ENCODE measurements around the gene GNG14. TPM values are rescaled to one million over a fixed set of nuclear protein-coding genes. Genes with fewer than 3 reads are reported as not detected.

GNG14 gene
- total and polyA plus RNA-seq, 2 of the 13 experiments (the other 11 are each of a cell fraction or from before 2014, with no cell fraction given), result not detected

GRCh38 chr19:12705169-12705568 lies 17.4 kb downstream of the GNG14 start:
- H3K4me2 ChIP-seq (ENCODE audit: low read depth, low read length), result no peak overlapping the region
- ATAC-seq (no peak), FAIRE-seq (no peak), DNase-seq (ENCODE audit: low spot score) (no peak)
- no TSS peak for BruUV-seq (replicated peaks)
- H3K4me3 ChIP-seq (replicated peaks in 1 of 3; ENCODE audit: insufficient read depth in 1 of 3, low read depth in 2 of 3, low read length in 3 of 3), result no peak overlapping the region
- peaks cover 44 to 77% of the 10 kb centered on the region in 2 experiments for H3K36me3 ChIP-seq (replicated peaks in 1 of 2; ENCODE audit: control insufficient read depth in 1 of 2, insufficient read depth in 2 of 2, low read length in 2 of 2)
- no peaks in the 10 kb centered on the region for H3K79me2 ChIP-seq (ENCODE audit: insufficient read depth, low read length)
- POLR2A ChIA-PET, result no interaction called here
- no peaks in the 10 kb centered on the region for H3K27me3 ChIP-seq (ENCODE audit: control insufficient read depth in 1 of 2, insufficient read depth in 2 of 2, low read length in 2 of 2)
- H3K9ac ChIP-seq (ENCODE audit: insufficient read depth, low read depth, low read length), result no peak overlapping the region
- H4K20me1 ChIP-seq (ENCODE audit: insufficient read depth, low read length), result no peaks in the 10 kb centered on the region
- no peaks in the 10 kb centered on the region for H3K4me1 ChIP-seq (ENCODE audit: insufficient read depth, low read length)
- 98% methylated on average over 4 of the region's 13 CpGs for WGBS (ENCODE audit: low lambda C conversion rate)
- TF ChIP-seq PHF8 (CRISPR knock-in tag; IDR thresholded peaks at IDR 0.05) (no peak), ZSCAN31 (CRISPR knock-in tag; IDR thresholded peaks at IDR 0.05; ENCODE audit: low read depth) (no peak), GTF2F1 (IDR thresholded peaks at IDR 0.05; ENCODE audit: low read length) (no peak), SIX1 (CRISPR knock-in tag; IDR thresholded peaks at IDR 0.05; ENCODE audit: borderline replicate concordance) (no peak), ZNF501 (CRISPR knock-in tag; IDR thresholded peaks at IDR 0.05) (no peak), HNRNPL (IDR thresholded peaks at IDR 0.05; ENCODE audit: low read depth, low read length) (no peak), ELF4 (CRISPR knock-in tag; IDR thresholded peaks at IDR 0.05; ENCODE audit: borderline replicate concordance) (no peak), ZNF296 (CRISPR knock-in tag; conservative IDR thresholded peaks at IDR 0.05) (no peak), SALL1 (CRISPR knock-in tag; IDR thresholded peaks at IDR 0.05) (no peak), ELF3 (CRISPR knock-in tag; IDR thresholded peaks at IDR 0.05) (no peak), THRA (CRISPR knock-in tag; IDR thresholded peaks at IDR 0.05; ENCODE audit: borderline replicate concordance) (no peak)
- TF ChIP-seq, protein P1, sequence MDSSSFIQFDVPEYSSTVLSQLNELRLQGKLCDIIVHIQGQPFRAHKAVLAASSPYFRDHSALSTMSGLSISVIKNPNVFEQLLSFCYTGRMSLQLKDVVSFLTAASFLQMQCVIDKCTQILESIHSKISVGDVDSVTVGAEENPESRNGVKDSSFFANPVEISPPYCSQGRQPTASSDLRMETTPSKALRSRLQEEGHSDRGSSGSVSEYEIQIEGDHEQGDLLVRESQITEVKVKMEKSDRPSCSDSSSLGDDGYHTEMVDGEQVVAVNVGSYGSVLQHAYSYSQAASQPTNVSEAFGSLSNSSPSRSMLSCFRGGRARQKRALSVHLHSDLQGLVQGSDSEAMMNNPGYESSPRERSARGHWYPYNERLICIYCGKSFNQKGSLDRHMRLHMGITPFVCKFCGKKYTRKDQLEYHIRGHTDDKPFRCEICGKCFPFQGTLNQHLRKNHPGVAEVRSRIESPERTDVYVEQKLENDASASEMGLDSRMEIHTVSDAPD (CRISPR knock-in tag; IDR thresholded peaks at IDR 0.05), result no peak
- in situ Hi-C loops (cut with HindIII; ENCODE audit: extremely low pct_ligation_motif_present, low pct_unique_long_range_greater_than_20kb) (no loop called here), intact Hi-C loops (cut with micrococcal nuclease; ENCODE audit: unreplicated experiment) (no loop called here)
- H2AFZ ChIP-seq (ENCODE audit: low read length), result no peak overlapping the region
- no peak overlapping the region for H3K27ac ChIP-seq (ENCODE audit: extremely low read length, insufficient read depth, low read length)
- CTCF ChIA-PET (ENCODE audit: low intra/inter-chr PET ratio, low total read pairs), result no interaction called here
- no peaks in the 10 kb centered on the region for H3K9me3 ChIP-seq (ENCODE audit: low read length)
